ENCODE results near the gene TBX21. TPM values are rescaled to one million over a fixed set of nuclear protein-coding genes. Genes with fewer than 3 reads are reported as not detected.

TBX21 gene
- total RNA-seq, 1 experiment from 2014 or later: not detected

DNA sequence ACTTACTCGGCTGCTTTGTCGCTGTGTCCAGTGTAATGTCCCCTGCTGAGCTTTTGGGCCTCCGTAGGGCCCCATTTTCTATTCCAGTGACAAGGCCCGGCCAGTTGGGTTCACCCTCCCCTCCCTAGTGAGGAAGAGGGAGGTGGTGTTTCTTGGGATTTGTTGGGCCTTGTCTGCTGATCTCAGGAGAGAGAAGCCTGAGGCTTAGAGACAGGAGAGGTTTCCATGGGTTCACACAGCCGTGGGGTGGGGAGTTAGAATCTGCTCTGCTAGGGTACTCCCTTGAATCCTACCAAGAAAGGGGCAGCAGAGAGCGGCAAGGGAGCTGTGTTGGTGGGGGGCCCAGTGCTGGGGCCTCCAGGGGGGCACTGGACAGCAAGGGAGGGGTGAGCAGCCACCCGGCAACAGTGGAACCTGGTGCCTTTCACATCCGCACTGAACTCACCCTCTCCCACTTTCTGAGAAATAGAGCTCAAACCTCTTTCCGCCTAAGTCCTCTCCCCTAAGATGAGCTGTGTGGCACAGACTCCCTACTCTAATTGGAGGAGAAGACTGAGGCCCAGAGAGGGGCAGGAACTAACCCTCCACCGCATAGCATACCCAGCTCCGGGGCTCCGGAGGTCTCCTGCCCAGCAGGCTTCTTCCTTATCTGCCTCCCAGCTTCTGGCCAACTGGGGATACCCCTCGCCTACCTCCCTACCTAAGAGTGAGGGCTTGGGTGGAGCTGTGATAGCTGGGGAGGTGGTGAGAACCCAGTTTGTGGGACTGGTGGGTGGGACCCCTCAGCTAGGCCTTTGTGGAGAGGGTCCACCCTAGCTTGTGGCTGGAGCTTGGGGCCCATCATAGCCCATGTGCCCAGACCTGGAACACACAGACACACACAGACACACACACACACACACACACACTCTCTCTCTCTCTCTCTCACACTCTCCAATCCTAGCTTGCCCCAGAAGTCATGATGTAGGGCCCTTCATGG, 32.3 kb upstream of the TBX21 start:
- no peaks in the 10 kb centered on the region for H3F3A ChIP-seq (ENCODE audit: low read length, unreplicated experiment)
- no peaks in the 10 kb centered on the region for H3K9me3 ChIP-seq (ENCODE audit: low read length)
- ChIA-PET POLR2A (ENCODE audit: unreplicated experiment) (no interaction called here), CTCF (interaction anchor here (0.6 kb wide), 1 partner anchor 101 kb away, joined by 3 read pairs; no protein-coding TSS in a partner anchor)
- no peak overlapping the region for H3K4me3 ChIP-seq (ENCODE audit: low read length)
- no peaks in the 10 kb centered on the region for H4K20me1 ChIP-seq (ENCODE audit: low read length)
- no peak for ATAC-seq
- H3K27ac ChIP-seq (ENCODE audit: low read length): no peak overlapping the region
- no peaks in the 10 kb centered on the region for H3K27me3 ChIP-seq (ENCODE audit: low read length)
- no peaks in the 10 kb centered on the region for H3K79me2 ChIP-seq (ENCODE audit: low read length)
- H3K4me1 ChIP-seq (ENCODE audit: insufficient read depth, low read length): no peaks in the 10 kb centered on the region
- H3K4me2 ChIP-seq (ENCODE audit: low read length): no peak overlapping the region
- no peaks in the 10 kb centered on the region for H3K9me2 ChIP-seq (replicated peaks; ENCODE audit: low read length)
- no peak overlapping the region for H2AFZ ChIP-seq (ENCODE audit: low read length)
- no TSS peak for BruUV-seq (replicated peaks)
- TF ChIP-seq EZH2 (IDR thresholded peaks at IDR 0.05; ENCODE audit: low read length, unreplicated experiment) (no peak), EZH2phosphoT487 (IDR thresholded peaks at IDR 0.05; ENCODE audit: borderline replicate concordance, low read length) (no peak)
- TF ChIP-seq, protein P1, sequence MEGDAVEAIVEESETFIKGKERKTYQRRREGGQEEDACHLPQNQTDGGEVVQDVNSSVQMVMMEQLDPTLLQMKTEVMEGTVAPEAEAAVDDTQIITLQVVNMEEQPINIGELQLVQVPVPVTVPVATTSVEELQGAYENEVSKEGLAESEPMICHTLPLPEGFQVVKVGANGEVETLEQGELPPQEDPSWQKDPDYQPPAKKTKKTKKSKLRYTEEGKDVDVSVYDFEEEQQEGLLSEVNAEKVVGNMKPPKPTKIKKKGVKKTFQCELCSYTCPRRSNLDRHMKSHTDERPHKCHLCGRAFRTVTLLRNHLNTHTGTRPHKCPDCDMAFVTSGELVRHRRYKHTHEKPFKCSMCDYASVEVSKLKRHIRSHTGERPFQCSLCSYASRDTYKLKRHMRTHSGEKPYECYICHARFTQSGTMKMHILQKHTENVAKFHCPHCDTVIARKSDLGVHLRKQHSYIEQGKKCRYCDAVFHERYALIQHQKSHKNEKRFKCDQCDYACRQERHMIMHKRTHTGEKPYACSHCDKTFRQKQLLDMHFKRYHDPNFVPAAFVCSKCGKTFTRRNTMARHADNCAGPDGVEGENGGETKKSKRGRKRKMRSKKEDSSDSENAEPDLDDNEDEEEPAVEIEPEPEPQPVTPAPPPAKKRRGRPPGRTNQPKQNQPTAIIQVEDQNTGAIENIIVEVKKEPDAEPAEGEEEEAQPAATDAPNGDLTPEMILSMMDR (conservative IDR thresholded peaks at IDR 0.05; ENCODE audit: low read depth, low read length): no peak
- intact Hi-C loops (cut with micrococcal nuclease): no loop called here
- no peak overlapping the region for H3K9ac ChIP-seq (ENCODE audit: low read length)
- DNase-seq: no peak
- H3K36me3 ChIP-seq (ENCODE audit: low read depth, low read length): no peaks in the 10 kb centered on the region

DNA sequence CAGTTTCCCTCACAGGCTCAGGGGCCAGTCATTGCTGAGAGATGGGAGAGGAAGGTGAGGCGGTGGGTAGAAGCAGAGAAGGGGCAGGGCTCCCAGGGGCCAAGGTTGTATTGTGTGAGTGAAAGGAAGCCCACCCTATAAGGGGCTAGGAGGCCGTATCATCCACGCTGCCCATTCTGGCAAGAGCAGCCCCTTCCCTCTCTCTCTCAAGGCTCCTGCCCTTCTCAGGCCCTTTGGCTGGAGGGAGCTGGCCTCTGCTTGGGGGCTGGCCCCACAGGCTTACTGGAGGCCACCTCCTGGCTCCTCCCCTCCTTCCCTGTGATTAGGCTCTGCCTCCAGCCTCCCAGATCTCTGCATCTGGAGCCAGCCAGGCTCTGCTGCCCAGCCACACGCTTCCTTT, 31.4 kb upstream of the TBX21 start:
- BruUV-seq (replicated peaks): no TSS peak
- TF ChIP-seq, protein P1 (conservative IDR thresholded peaks at IDR 0.05; ENCODE audit: low read depth, low read length): no peak
- no peak for TF ChIP-seq EZH2 (IDR thresholded peaks at IDR 0.05; ENCODE audit: low read length, unreplicated experiment)
- TF ChIP-seq EZH2phosphoT487 (IDR thresholded peaks at IDR 0.05; ENCODE audit: borderline replicate concordance, low read length): no peak
- no peaks in the 10 kb centered on the region for H3K4me1 ChIP-seq (ENCODE audit: insufficient read depth, low read length)
- H3F3A ChIP-seq (ENCODE audit: low read length, unreplicated experiment): no peaks in the 10 kb centered on the region
- POLR2A ChIA-PET (ENCODE audit: unreplicated experiment): no interaction called here
- no peaks in the 10 kb centered on the region for H3K9me2 ChIP-seq (replicated peaks; ENCODE audit: low read length)
- no peak for ATAC-seq
- H3K79me2 ChIP-seq (ENCODE audit: low read length): no peaks in the 10 kb centered on the region
- H3K9me3 ChIP-seq (ENCODE audit: low read length): no peaks in the 10 kb centered on the region
- CTCF ChIA-PET: no interaction called here
- H3K4me2 ChIP-seq (ENCODE audit: low read length): no peak overlapping the region
- no peak overlapping the region for H2AFZ ChIP-seq (ENCODE audit: low read length)
- no peaks in the 10 kb centered on the region for H3K27me3 ChIP-seq (ENCODE audit: low read length)
- no peaks in the 10 kb centered on the region for H3K36me3 ChIP-seq (ENCODE audit: low read depth, low read length)
- intact Hi-C loops (cut with micrococcal nuclease): no loop called here
- no peaks in the 10 kb centered on the region for H4K20me1 ChIP-seq (ENCODE audit: low read length)
- H3K9ac ChIP-seq (ENCODE audit: low read length): no peak overlapping the region
- no peak overlapping the region for H3K27ac ChIP-seq (ENCODE audit: low read length)
- no peak for DNase-seq
- no peak overlapping the region for H3K4me3 ChIP-seq (ENCODE audit: low read length)
